ENCODE results near the gene TPPP2.

DNA sequence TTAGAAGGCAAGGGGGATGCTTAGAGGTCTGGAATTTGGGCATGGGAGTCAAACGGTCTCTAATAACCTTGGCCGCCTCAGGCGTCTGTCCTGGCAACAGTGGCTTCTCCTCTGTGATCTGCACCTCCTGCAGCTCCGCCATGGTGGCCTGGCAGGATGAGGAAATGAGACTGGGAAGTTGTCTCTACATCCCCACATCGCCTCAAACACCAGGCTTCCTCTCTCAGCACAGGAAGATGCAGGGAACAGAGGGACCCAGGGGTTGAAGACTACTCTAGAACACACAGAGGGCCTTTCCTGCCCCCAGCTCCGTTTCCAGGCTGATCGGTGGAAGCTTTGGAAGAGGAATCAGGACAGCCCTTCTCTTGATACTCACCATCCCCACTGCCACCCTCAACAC, 6.8 kb upstream of the TPPP2 start:
- TF ChIP-seq, protein P1, sequence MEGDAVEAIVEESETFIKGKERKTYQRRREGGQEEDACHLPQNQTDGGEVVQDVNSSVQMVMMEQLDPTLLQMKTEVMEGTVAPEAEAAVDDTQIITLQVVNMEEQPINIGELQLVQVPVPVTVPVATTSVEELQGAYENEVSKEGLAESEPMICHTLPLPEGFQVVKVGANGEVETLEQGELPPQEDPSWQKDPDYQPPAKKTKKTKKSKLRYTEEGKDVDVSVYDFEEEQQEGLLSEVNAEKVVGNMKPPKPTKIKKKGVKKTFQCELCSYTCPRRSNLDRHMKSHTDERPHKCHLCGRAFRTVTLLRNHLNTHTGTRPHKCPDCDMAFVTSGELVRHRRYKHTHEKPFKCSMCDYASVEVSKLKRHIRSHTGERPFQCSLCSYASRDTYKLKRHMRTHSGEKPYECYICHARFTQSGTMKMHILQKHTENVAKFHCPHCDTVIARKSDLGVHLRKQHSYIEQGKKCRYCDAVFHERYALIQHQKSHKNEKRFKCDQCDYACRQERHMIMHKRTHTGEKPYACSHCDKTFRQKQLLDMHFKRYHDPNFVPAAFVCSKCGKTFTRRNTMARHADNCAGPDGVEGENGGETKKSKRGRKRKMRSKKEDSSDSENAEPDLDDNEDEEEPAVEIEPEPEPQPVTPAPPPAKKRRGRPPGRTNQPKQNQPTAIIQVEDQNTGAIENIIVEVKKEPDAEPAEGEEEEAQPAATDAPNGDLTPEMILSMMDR (IDR thresholded peaks at IDR 0.05), result no peak
- no peak for TF ChIP-seq POLR2A (IDR thresholded peaks at IDR 0.05)
- no peak for TF ChIP-seq POLR2AphosphoS5 (IDR thresholded peaks at IDR 0.05)
- no peak for TF ChIP-seq EP300 (IDR thresholded peaks at IDR 0.05)

Data from gastroesophageal sphincter (tissue), 3 donors.